T47D (cell line): ENCODE data around the gene PTPN1.

Experiments used
- DNase-seq, 2 experiments: peaks; one replicate each; pipeline versions ENCODE4 v3.0.0 to v3.0.0-alpha.2; 2011 to 2012; ENCODE audit warnings: low read depth in 1 of 2, low spot score in 1 of 2
- JUND ChIP-seq: IDR thresholded peaks from 2 replicates; pipeline ENCODE4 v1.6.1; 2012; ENCODE audit warnings: low read depth
- in situ Hi-C: cut with HindIII; loops from 2 replicates; pipeline ENCODE4 v1.10.0; 2016; ENCODE audit warnings: low sequenced_read_pairs, low pct_unique_long_range_greater_than_20kb

Gene PTPN1

DNA sequence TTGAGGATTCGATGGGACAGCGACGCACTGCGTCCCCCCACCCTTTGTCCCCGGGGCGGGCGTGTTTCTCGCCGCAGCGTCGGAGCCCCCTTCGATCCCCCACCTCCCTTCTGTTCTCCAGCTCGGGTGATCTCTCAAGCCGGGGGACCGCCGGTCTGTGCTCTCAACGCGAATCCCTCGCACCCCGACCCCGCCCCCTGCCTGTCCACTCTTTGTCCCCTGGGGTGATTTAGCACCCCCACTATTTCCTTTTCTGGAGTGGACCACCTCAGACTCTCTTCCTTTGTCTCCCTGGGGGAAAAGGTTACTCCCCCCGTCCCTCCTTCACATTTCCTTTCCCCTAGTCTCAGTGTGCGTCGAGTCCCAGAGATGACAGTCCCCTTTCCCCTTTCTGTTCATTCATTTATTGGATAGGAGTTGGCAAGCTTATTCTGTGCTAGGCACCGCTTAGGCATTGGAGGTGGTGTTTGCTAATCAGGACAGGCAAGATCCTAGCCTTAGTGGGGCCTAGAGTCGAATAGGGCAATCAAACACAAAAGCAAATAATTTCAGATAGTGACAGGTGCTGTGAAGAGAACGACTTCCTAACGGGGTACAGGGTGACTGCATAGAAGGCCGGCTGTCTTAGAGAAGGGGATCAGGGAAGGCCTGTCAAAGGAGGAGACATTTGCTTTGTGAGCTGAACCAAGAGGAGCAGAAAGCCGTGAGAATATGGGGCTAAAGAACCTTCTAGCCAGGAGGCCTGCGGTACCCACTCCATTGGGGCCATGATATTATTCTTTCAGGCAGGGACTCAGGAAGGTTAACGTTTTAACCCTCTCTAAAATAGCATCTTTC, 741 bp downstream of the PTPN1 start:
- no peak for DNase-seq
- in situ Hi-C loops = no loop called here
- no peak for TF ChIP-seq JUND

DNA sequence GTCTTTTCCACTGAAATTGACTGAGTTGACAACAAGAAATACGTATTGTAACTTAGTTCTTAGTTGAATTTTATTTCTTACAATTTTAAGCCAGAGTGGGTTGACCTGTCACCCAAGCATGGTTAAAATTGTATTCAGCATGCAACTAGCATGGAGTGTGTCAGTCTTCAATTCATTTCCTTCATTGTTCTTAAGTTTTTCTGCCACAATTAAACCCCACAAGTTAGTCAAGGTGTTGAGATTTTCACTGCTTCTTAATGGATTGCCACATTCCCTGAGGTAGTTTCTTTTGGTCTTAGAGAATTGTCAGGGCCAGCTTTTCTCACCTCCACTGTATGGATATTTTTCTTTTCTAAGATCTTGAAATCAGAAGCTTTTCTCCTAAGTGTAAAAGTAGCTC, 2.1 kb downstream of the PTPN1 start:
- in situ Hi-C loops = no loop called here
- no peak for TF ChIP-seq JUND

DNA sequence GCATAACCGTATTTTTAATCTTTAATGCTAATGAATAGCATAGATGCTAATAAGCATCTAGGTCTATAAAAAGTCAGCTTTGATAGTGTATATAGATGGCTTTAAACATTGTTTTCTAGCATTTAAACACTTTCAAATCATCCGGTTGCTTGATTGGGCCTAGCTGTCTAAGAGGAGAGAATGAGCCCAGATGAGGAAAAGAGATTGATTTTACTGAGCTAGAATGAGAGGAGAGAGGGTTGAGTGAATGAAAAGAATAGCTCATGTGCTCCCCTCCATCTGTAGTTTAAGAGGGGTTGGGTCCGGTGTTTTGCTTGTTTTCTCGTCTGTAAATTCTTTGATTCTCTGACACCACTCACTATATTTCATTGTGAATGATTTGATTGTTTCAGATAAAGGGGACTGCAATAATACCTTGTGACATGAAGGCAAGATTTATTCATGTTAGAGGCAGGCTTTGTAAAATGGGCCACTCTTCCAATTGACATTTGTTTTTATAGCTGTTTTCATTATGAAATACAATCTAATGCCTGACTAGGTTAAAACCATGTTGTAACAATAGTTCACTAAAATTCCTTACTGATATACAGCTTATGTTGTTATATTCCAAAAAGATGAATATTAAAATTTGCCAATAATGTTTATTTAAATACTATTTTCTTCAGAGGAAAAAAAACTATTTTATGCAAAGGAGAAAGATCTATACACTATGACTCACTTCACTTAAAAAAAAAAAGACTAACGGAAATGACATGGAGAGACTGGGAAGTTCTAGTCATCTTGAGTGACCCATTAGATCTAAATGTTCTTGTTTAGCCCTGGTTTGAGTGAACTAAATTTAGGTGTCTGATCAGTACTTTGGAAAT, 3.2 kb downstream of the PTPN1 start:
- in situ Hi-C loops = no loop called here
- DNase-seq = no peak
- no peak for TF ChIP-seq JUND

More for the DNA sequence above, 2.1 kb downstream of the PTPN1 start:
- no peak for DNase-seq

DNA sequence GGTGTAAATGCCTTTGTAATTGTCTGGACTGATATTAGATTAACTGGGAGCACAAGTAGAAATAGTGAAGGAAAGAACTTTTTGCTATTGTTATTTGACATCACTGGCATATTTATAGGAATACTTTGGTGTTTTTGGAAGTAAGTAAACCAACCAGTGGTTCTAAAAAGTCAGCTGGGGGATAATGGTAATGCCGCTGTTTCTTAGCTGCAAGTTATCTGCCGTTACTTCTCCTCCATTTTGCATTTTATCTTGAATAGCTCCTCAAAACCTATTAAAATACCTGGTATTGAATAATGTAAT, 3.8 kb downstream of the PTPN1 start:
- no peak for DNase-seq
- in situ Hi-C loops = no loop called here
- TF ChIP-seq JUND = no peak

DNA sequence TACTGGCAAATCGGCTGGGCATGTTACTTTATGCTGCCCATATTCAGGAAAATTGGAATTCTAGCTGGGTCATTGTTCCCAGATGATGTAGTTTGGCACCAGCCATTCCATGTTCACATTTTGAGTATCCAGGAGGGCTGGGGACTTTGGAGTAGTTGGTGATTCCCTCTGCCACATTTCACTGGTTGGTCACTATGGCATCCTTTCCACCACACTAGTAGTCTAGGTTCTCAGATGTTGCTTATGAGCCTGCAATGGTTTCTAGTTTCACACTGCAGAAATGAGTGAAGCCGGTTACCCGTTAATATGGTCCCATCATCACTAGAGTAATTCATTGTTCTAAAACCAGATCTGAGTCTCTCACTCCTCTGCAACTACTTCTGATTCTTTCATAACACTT, 4.6 kb downstream of the PTPN1 start:
- DNase-seq = no peak
- in situ Hi-C loops = no loop called here
- no peak for TF ChIP-seq JUND

DNA sequence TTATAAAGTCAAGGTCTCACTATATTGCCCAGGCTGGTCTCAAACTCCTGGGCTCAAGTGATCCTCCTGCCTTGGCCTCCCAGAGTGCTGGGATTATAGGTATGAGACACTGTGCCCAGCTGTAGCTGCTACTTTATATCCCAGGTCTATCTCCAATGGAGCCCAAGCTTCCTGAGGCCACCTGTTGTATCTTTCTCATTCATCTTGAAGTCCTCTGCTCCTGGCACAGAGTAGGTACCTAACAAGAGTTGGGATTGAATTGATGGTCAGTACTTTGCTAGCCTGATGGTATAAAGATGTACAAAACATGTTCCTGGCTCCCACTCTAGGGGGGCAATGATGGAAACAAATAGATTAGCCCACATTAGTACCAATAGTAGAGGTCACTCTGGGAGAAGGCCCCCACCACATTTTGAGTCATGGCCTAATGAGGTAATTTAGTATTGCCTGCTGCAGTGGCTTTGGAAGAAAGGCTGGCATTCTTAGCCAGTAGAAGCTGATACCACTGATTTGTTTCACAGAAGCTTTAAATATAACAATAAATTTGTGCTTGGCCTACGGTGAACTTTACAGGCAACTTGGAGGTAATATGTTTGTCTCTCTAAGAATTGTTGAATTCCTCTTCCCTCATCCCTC, 5.4 kb downstream of the PTPN1 start:
- in situ Hi-C loops = no loop called here
- no peak for TF ChIP-seq JUND

DNA sequence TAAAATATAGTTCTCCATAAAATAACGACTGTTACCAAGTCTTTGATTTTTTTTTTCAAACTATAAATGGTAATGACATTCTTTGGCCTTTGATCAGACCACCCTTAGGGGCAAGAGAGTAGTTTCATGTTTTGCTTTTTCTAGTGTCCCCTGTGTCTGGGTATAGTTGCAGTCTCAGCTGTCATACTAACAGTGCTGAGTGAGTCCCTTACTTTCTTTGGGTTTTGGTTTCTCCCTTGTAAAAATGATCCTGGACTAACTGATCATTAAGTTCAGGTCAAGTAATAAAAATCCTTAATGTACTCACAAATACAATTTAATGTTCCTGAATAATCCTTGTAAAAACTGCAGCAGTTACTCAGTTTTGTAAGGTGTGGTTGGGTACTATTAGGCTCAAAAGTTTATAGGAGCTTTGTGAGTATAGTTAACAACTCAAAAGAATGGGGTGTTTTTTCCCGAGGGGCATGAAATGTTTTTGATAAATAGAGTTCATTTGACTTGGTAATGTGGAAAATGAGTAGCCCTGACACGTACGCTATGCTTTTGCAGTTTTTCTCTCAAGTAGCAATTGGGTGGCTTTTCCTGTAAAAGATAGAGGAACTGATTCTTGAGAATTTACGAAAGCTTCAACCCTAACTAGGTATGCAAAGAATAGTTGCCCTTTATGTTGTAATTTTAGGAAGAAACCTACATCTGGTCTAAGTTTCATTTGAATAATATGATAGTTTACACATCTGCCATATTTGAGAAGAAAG, 6.2 kb downstream of the PTPN1 start:
- in situ Hi-C loops = no loop called here
- DNase-seq = no peak
- no peak for TF ChIP-seq JUND

More for the DNA sequence above, 5.4 kb downstream of the PTPN1 start:
- no peak for DNase-seq

DNA sequence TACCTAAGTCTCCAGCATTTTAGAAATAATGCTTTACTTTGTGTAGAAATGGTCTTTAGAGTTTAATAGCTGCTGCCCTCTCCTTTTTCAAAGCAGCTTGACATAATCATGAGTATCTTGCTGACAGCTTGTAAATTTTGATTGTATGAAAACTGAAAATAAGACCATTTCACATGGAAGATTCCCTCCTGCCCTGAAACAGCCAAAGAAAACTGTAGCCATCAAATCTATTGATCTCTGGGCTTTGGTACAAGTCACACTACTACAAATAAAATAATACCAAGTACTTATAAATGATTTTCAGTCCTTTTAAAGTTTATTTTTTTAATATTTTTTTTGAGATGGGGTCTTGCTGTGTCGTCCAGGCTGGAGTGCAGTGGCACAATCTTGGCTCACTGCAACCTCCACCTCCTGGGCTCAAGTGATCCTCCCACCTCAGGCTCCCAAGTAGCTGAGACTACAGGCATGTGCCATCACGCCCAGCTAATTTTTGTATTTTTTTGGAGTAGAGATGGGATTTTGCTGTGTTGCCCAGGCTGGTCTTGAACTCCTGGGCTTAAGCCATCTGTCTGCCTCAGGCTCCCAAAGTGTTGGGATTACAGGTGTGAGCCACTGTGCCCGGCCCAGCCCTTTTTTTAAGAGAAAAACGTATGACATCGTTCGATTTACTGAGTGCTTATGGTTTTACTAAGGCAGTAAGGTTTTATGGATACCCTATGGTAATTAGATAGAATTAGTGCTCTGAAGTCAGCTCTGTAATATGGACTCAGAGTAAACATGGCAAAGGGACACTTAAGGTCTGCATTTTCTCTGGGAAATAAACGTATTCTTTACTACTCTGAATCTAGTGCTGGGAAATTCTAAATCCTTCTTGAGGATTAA, 7.0 kb downstream of the PTPN1 start:
- in situ Hi-C loops = no loop called here
- no peak for TF ChIP-seq JUND
- no peak for DNase-seq

DNA sequence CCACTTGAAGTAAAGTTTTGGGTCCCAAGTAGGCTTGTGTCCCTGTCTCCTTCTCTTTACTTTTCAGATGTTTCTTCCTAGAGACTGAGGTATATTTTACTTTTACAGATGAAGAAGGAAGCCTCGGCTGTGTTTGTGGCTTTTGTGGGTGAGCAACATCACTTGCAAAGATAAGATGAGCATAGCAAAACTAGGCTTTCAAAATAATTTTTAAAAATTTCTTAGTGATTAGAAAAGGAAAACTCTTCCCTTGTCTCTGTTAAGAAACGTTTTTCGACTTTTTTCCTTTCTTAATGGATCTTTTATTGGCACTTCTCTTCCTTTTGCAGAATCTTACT, 7.6 kb downstream of the PTPN1 start:
- in situ Hi-C loops = no loop called here
- DNase-seq = no peak
- no peak for TF ChIP-seq JUND

DNA sequence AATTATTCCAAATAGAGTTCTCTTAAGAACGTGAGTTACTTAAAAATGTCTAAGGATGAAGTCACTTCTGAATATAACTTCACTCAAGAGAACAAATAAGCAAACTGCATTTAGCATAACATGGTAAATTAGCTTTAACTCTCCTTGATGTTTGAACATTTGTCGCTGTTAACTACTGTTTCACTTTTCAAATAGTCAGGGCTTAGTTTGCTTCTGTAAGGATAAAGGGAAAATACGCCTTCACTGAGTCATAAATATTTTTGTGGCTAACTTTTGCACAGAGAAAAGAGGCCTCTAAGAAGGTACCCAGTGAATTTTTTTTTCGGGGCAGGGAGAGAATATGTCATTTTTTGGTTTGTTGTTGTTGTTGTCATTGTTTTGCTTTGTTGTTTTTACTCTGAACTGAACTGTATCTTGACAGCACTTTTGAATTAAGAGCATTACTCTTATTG, 8.1 kb downstream of the PTPN1 start:
- DNase-seq = no peak
- in situ Hi-C loops = no loop called here
- TF ChIP-seq JUND = no peak

DNA sequence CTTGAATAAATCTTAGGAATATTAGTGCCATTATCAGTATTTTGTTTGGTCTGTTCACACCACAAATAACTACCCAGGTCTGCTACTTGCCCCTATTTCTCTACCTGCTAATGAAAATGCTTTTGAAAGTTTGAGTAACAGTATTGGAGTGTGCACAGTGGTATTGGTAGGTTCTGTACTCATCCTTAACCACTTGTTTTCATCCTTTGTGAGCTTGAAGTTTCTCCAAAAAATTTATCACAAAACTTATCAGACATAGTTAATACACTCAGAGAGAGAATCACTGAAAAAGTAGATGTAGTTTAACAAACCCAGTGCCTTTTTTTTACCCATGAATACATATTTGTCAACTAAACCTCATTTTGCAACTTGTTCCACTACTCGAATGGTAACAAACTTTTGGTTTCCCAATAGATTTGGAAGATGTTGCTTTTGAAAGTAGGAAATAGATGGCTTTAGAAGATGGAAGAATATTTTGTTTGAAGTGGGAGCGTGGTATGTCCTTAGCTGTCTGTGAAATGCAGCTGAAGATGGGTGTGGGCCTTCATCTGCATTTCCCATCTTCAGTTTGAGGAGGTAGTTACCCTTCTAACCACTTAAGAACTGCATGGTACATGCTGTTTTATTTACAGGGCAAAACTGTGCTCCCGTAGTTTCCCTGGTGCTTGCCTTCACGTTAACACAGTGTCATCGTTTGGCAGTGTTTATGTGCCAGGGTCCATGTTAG, 9.0 kb downstream of the PTPN1 start:
- no peak for DNase-seq
- in situ Hi-C loops = no loop called here
- no peak for TF ChIP-seq JUND
